D721Med (cell line): Measurements from ENCODE around the gene NFE2.

Experiments used
- DNase-seq: peaks from one replicate; pipeline ENCODE4 v3.0.0; 2011; ENCODE audit warnings: low spot score; ENCODE audit not compliant: insufficient read length
- FAIRE-seq: peaks from 2 replicates; lab custom pipeline; 2011; peaks lifted over from hg19 to GRCh38; lab: Jason Lieb, UNC
- CTCF ChIP-seq: IDR thresholded peaks from 2 replicates; pipeline ENCODE4 v1.5.1; 2012; ENCODE audit warnings: mild to moderate bottlenecking, control low read depth; ENCODE audit not compliant: insufficient read depth; ENCODE audit errors: missing control alignments

Gene NFE2

GRCh38 chr12:54246011-54246641 lies 54.7 kb downstream of the NFE2 start:
- FAIRE-seq (no peak), DNase-seq (no peak)
- TF ChIP-seq CTCF: no peak
